HepG2 (cell line): Measurements from ENCODE around the gene NRG4. TPM values are rescaled to one million over a fixed set of nuclear protein-coding genes. Genes with fewer than 3 reads are reported as not detected.

Source experiments
- ATAC-seq: fragments of 200-7000 bp; cut with Tn5 transposase; 3 replicates; pipeline ENCODE4 v1.9.1; 2020; ENCODE audit warnings: mild to moderate bottlenecking, moderate library complexity
- BruUV-seq: library from RNA; stranded (reverse); fragments of 400-500 nt; replicated peaks from 2 replicates; lab custom pipeline; 2021; lab: Mats Ljungman, UMichigan
- CTCF ChIA-PET: fragments of 300-600 bp; formaldehyde crosslinking; extraction: SDS; loops from one replicate; lab custom pipeline; 2021; ENCODE audit warnings: low total read pairs, inconsistent platforms, low intra/inter-chr PET ratio; lab: Yijun Ruan, JAX
- POLR2A ChIA-PET: fragments of 350-600 bp; sonication (Branson Sonifier 250); formaldehyde crosslinking; loops from one replicate; lab custom pipeline; 2020; ENCODE audit warnings: antibody characterized with exemption, inconsistent platforms; lab: Yijun Ruan, JAX
- DNase-seq: peaks from one replicate; pipeline ENCODE4 v3.0.0-alpha.2; 2015; ENCODE audit warnings: low spot score
- FAIRE-seq: peaks from 3 replicates; lab custom pipeline; 2011; peaks lifted over from hg19 to GRCh38; lab: Jason Lieb, UNC
- H2AFZ ChIP-seq: one replicate; pipeline ENCODE4 v1.6.1; 2011; ENCODE audit warnings: low read length, inconsistent platforms
- H3K27ac ChIP-seq: fragments of 300-600 bp; 3 replicates; pipeline ENCODE4 v1.8.0; 2011; ENCODE audit warnings: mixed run types, mild to moderate bottlenecking, mixed read lengths, low read length, inconsistent platforms; ENCODE audit not compliant: insufficient read depth; ENCODE audit errors: extremely low read length
- H3K27me3 ChIP-seq, 2 experiments: fragments of 200-600 bp in 1 of 2; 2 replicates in 1 of 2; 3 replicates in 1 of 2; pipeline versions ENCODE4 v1.6.0 to v1.8.0; 2011; ENCODE audit warnings: low read length in 2 of 2, mild to moderate bottlenecking in 2 of 2, moderate library complexity in 2 of 2, inconsistent platforms in 1 of 2; ENCODE audit not compliant: insufficient read depth in 2 of 2, control insufficient read depth in 1 of 2
- H3K36me3 ChIP-seq, 2 experiments: fragments of 200-600 bp in 1 of 2; replicated peaks in 1 of 2; 2 replicates in 1 of 2; 3 replicates in 1 of 2; pipeline versions ENCODE4 v1.5.1 to v1.8.0; 2011; ENCODE audit warnings: low read length in 2 of 2, inconsistent platforms in 1 of 2; ENCODE audit not compliant: insufficient read depth in 2 of 2, control insufficient read depth in 1 of 2
- H3K4me1 ChIP-seq: 2 replicates; pipeline ENCODE4 v1.5.1; 2012; ENCODE audit warnings: low read length, inconsistent platforms; ENCODE audit not compliant: insufficient read depth
- H3K4me2 ChIP-seq: 2 replicates; pipeline ENCODE4 v1.6.0; 2011; ENCODE audit warnings: low read depth, low read length, inconsistent platforms
- H3K4me3 ChIP-seq, 3 experiments: fragments of 200-600 bp in 1 of 3; sonication (generic), shearing (Covaris generic) in 1 of 3; replicated peaks in 1 of 3; 2 replicates each; pipeline ENCODE4 v1.5.1; 2011 to 2016; ENCODE audit warnings: low read length in 3 of 3, inconsistent platforms in 2 of 3, low read depth in 2 of 3, mild to moderate bottlenecking in 2 of 3, control low read depth in 1 of 3, mixed read lengths in 1 of 3; ENCODE audit not compliant: insufficient read depth in 1 of 3
- H3K79me2 ChIP-seq: one replicate; pipeline ENCODE4 v1.6.1; 2011; ENCODE audit warnings: low read length, inconsistent platforms; ENCODE audit not compliant: insufficient read depth
- H3K9ac ChIP-seq: 2 replicates; pipeline ENCODE4 v1.6.0; 2011; ENCODE audit warnings: mild to moderate bottlenecking, low read depth, low read length, inconsistent platforms; ENCODE audit not compliant: insufficient read depth
- H3K9me3 ChIP-seq: 2 replicates; pipeline ENCODE4 v1.5.1; 2012; ENCODE audit warnings: mild to moderate bottlenecking, low read length
- H4K20me1 ChIP-seq: 2 replicates; pipeline ENCODE4 v1.6.0; 2011; ENCODE audit warnings: inconsistent platforms, mild to moderate bottlenecking, low read length, moderate library complexity; ENCODE audit not compliant: insufficient read depth
- BATF2 ChIP-seq: sonication (generic); formaldehyde crosslinking; IDR thresholded peaks from 2 replicates; pipeline ENCODE4 v1.8.0; 2022; ENCODE audit warnings: mild to moderate bottlenecking, missing genetic modification reagents, moderate library complexity
- BORCS8-MEF2B ChIP-seq: sonication (generic); formaldehyde crosslinking; IDR thresholded peaks from 2 replicates; pipeline ENCODE4 v1.8.0; 2022; ENCODE audit warnings: mild to moderate bottlenecking, missing genetic modification reagents
- CENPBD1 ChIP-seq: sonication (generic); formaldehyde crosslinking; IDR thresholded peaks from 2 replicates; pipeline ENCODE4 v1.8.0; 2022; ENCODE audit warnings: missing genetic modification reagents, low read depth, mild to moderate bottlenecking, borderline replicate concordance
- ETV5 ChIP-seq: IDR thresholded peaks from 2 replicates; pipeline ENCODE4 v1.6.1; 2018; ENCODE audit warnings: missing biosample characterization, missing genetic modification reagents, inconsistent platforms, borderline replicate concordance
- HDAC1 ChIP-seq: sonication (generic); formaldehyde crosslinking; IDR thresholded peaks from 2 replicates; pipeline ENCODE4 v1.5.1; 2020; ENCODE audit warnings: mild to moderate bottlenecking, missing genetic modification reagents
- HNF4G ChIP-seq, 2 experiments: sonication (generic) in 1 of 2; formaldehyde crosslinking in 1 of 2; IDR thresholded peaks; 2 replicates each; pipeline versions ENCODE4 v1.4.0 to v1.6.1; 2011 to 2020; ENCODE audit warnings: borderline replicate concordance in 2 of 2, low read depth in 2 of 2, mild to moderate bottlenecking in 2 of 2, low read length in 1 of 2, missing genetic modification reagents in 1 of 2, moderate library complexity in 1 of 2
- HOMEZ ChIP-seq: IDR thresholded peaks from 2 replicates; pipeline ENCODE4 v1.6.1; 2016; ENCODE audit warnings: low read depth
- HOXA3 ChIP-seq: sonication (generic); formaldehyde crosslinking; IDR thresholded peaks from 2 replicates; pipeline ENCODE4 v1.5.0; 2020; ENCODE audit warnings: missing genetic modification reagents
- KDM5A ChIP-seq: fragments of 200-600 bp; sonication (generic); IDR thresholded peaks from 2 replicates; pipeline ENCODE4 v1.7.0; 2018; ENCODE audit warnings: antibody characterized with exemption, mild to moderate bottlenecking, low read length, borderline replicate concordance
- MYNN ChIP-seq: sonication (generic); formaldehyde crosslinking; IDR thresholded peaks from 2 replicates; pipeline ENCODE4 v1.4.0; 2020; ENCODE audit warnings: mild to moderate bottlenecking, low read depth, missing genetic modification reagents
- RBM22 ChIP-seq: fragments of 200-400 bp; formaldehyde crosslinking; optimal IDR thresholded peaks from 2 replicates; pipeline ENCODE3; 2017; ENCODE audit warnings: mild to moderate bottlenecking, low read length, moderate library complexity
- RFXAP ChIP-seq: sonication (generic); formaldehyde crosslinking; IDR thresholded peaks from 2 replicates; pipeline ENCODE4 v1.4.0; 2020; ENCODE audit warnings: missing genetic modification reagents, borderline replicate concordance
- RXRB ChIP-seq: IDR thresholded peaks from 2 replicates; pipeline ENCODE4 v1.6.1; 2016; ENCODE audit warnings: borderline replicate concordance, missing genetic modification reagents, missing compliant biosample characterization
- STAG1 ChIP-seq: sonication (generic); formaldehyde crosslinking; IDR thresholded peaks from 2 replicates; pipeline ENCODE4 v1.4.0; 2020; ENCODE audit warnings: missing genetic modification reagents
- ZBTB38 ChIP-seq: sonication (generic); formaldehyde crosslinking; IDR thresholded peaks from 2 replicates; pipeline ENCODE4 v1.5.1; 2020; ENCODE audit warnings: mild to moderate bottlenecking, missing genetic modification reagents
- ZNF788 ChIP-seq: sonication (generic); formaldehyde crosslinking; IDR thresholded peaks from 2 replicates; pipeline ENCODE4 v1.5.0; 2020; ENCODE audit warnings: mild to moderate bottlenecking, missing genetic modification reagents, borderline replicate concordance
- WGBS: methylation state at CpG from one replicate; pipeline ENCODE4 v1.1.6; 2017; ENCODE audit warnings: low lambda C conversion rate; 5-methylcytosine and 5-hydroxymethylcytosine counted together
- in situ Hi-C: cut with HindIII; loops from 2 replicates; pipeline ENCODE4 v1.10.0; 2017; ENCODE audit warnings: low pct_unique_long_range_greater_than_20kb; ENCODE audit not compliant: extremely low pct_ligation_motif_present
- intact Hi-C: fragments of 100-400 bp; cut with micrococcal nuclease; formaldehyde crosslinking; loops from one replicate; pipeline ENCODE4 v1.10.0; 2022; ENCODE audit not compliant: unreplicated experiment
- polyA plus RNA-seq, 8 experiments: library from polyadenylated mRNA; depleted of rRNA in 3 of 8; stranded (reverse) in 7 of 8; unstranded in 1 of 8; fragments of >200 nt; fragmentation: Illumina TruSeq in 4 of 8; extraction: Trizol in 4 of 8; gene quantifications; 2 replicates each; pipeline versions ENCODE4 v1.2.1 to v1.2.3, GENCODE V29; 2011 to 2016; ENCODE audit warnings: low read depth in 4 of 8, missing spikeins in 1 of 8, mixed read lengths in 1 of 8; ENCODE audit not compliant: insufficient read depth in 1 of 8
- total RNA-seq, 5 experiments: library from RNA; depleted of rRNA; stranded (reverse); fragments of >200 nt; fragmentation: Illumina TruSeq; extraction: Trizol; gene quantifications; 2 replicates each; pipeline ENCODE4 v1.2.3, GENCODE V29; 2016; ENCODE audit warnings: low read depth in 1 of 5
- TF ChIP-seq, protein P1 (sequence below): sonication (generic); formaldehyde crosslinking; IDR thresholded peaks from 2 replicates; pipeline ENCODE4 v1.8.1; 2023; ENCODE audit warnings: mild to moderate bottlenecking, missing genetic modification reagents, borderline replicate concordance
- TF ChIP-seq, protein P2 (sequence below): fragments of 450-650 bp; IDR thresholded peaks from 2 replicates; pipeline ENCODE4 v1.6.1; 2016

NRG4 gene
- total and polyA plus RNA-seq, 2 of the 13 experiments (the other 11 are each of a cell fraction or from before 2014, with no cell fraction given) = 0.01 TPM; not detected in 1

DNA sequence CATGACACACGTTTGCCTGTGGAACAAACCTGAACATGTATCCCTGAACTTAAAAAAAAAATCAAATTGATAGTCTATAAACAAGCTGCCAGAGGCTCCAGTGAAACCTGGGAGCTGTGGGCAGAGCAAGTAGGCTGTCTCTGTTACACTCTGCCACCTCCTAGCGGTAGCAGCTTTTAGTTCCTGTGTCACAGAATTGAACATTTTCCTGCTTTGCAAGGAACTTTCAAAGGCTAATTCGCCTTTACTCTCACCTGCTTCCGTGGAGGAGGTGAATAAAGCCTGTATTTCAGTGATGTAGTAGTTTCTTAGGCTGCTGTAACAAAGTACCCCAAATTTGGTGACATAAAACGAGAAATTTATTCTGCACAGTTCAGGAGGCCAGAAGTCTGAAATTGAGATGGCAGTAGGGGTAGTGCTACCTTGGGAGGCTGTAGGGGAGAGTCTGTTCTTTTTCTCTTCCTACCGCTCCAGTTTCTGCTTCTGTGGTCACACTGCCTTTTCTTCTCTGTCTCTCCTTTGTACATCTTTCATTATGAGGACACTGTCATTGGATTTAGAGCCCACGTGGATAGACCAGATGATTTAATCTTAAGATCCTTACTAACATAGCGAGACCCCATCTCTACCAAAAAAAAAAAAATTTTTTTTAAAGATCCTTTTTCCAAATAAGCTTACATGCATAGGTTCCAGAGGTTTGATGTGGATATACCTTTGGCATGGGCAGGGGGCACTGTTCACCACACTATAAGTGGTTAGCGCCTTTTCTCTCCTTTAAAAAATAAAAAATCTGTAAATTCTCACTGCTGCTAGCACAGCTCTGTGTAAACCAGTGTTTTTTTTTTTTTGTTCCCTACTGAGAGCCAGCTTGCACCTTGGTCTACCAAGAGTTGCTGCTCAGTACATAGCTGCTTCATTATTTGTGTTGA is 83.3 kb downstream of the NRG4 start:
- no TSS peak for BruUV-seq
- Histone ChIP-seq H3K79me2 (peaks cover 26% of the 10 kb centered on the region), H3K36me3 (peaks cover 20 to 80% of the 10 kb centered on the region in 2 experiments), H3K9ac (no peak overlapping the region), H3K4me2 (no peak overlapping the region), H3K4me1 (no peaks in the 10 kb centered on the region), H2AFZ (no peak overlapping the region), H3K9me3 (no peaks in the 10 kb centered on the region), H4K20me1 (peaks cover 1% of the 10 kb centered on the region; the same call in 1 of the 2 replicates), H3K27me3 (no peaks in the 10 kb centered on the region), H3K4me3 (no peak overlapping the region), H3K27ac (no peak overlapping the region)
- WGBS = 79% methylated on average over 9 of the region's 9 CpGs
- in situ Hi-C loops = loop anchor here (10.0 kb wide), 2 partner anchors 114 to 204 kb away; a partner anchor contains a TSS
- ChIA-PET CTCF (no interaction called here), POLR2A (no interaction called here)
- intact Hi-C loops = loop anchor here (1.0 to 10.0 kb wide), 2 partner anchors 119 to 204 kb away; a partner anchor contains a TSS
- peak; percentile 62 for ATAC-seq
- FAIRE-seq = peak; percentile 36
- DNase-seq = peak; percentile 20
- TF ChIP-seq RBM22 = no peak
- TF ChIP-seq HNF4G (IDR thresholded peaks at IDR 0.05; ENCODE audit: borderline replicate concordance, low read depth, low read length) = no peak
- TF ChIP-seq HNF4G (CRISPR knock-in tag; IDR thresholded peaks at IDR 0.05; ENCODE audit: borderline replicate concordance, low read depth) = no peak
- peak; percentile 34 for TF ChIP-seq STAG1 (CRISPR knock-in tag)
- TF ChIP-seq ZNF788 = no peak
- TF ChIP-seq BORCS8-MEF2B (CRISPR knock-in tag) = no peak
- no peak for TF ChIP-seq HDAC1 (CRISPR knock-in tag)
- TF ChIP-seq RXRB (CRISPR knock-in tag) = no peak
- no peak for TF ChIP-seq HOXA3 (CRISPR knock-in tag)
- 0 out of 2 replicates have a peak, but pooled peaks have one; percentile 17 for TF ChIP-seq ETV5 (CRISPR knock-in tag)
- TF ChIP-seq MYNN (CRISPR knock-in tag) = no peak
- no peak for TF ChIP-seq KDM5A
- TF ChIP-seq HOMEZ (CRISPR knock-in tag) = no peak
- no peak for TF ChIP-seq CENPBD1
- no peak for TF ChIP-seq ZBTB38 (CRISPR knock-in tag)
- TF ChIP-seq, protein P1, sequence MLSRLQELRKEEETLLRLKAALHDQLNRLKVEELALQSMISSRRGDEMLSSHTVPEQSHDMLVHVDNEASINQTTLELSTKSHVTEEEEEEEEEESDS = no peak
- TF ChIP-seq RFXAP (CRISPR knock-in tag) = no peak
- TF ChIP-seq BATF2 = no peak
- TF ChIP-seq, protein P2, sequence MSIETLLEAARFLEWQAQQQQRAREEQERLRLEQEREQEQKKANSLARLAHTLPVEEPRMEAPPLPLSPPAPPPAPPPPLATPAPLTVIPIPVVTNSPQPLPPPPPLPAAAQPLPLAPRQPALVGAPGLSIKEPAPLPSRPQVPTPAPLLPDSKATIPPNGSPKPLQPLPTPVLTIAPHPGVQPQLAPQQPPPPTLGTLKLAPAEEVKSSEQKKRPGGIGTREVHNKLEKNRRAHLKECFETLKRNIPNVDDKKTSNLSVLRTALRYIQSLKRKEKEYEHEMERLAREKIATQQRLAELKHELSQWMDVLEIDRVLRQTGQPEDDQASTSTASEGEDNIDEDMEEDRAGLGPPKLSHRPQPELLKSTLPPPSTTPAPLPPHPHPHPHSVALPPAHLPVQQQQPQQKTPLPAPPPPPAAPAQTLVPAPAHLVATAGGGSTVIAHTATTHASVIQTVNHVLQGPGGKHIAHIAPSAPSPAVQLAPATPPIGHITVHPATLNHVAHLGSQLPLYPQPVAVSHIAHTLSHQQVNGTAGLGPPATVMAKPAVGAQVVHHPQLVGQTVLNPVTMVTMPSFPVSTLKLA = no peak
